OCI-LY3 (cell line): ENCODE measurements around the gene CEACAM1.

Experiments used
- EZH2phosphoT487 ChIP-seq: fragments of 200-600 bp; shearing (Covaris generic); IDR thresholded peaks from 2 replicates; pipeline ENCODE4 v1.6.1; 2018; ENCODE audit warnings: antibody characterized with exemption, mixed run types, low read depth
- TF ChIP-seq, protein P1 (sequence below): fragments of 200-600, 300-600 bp; sonication (generic); IDR thresholded peaks from 2 replicates; pipeline ENCODE4 v1.5.1; 2014; ENCODE audit warnings: antibody characterized with exemption, low read length, low read depth

- TF ChIP-seq, protein P1, sequence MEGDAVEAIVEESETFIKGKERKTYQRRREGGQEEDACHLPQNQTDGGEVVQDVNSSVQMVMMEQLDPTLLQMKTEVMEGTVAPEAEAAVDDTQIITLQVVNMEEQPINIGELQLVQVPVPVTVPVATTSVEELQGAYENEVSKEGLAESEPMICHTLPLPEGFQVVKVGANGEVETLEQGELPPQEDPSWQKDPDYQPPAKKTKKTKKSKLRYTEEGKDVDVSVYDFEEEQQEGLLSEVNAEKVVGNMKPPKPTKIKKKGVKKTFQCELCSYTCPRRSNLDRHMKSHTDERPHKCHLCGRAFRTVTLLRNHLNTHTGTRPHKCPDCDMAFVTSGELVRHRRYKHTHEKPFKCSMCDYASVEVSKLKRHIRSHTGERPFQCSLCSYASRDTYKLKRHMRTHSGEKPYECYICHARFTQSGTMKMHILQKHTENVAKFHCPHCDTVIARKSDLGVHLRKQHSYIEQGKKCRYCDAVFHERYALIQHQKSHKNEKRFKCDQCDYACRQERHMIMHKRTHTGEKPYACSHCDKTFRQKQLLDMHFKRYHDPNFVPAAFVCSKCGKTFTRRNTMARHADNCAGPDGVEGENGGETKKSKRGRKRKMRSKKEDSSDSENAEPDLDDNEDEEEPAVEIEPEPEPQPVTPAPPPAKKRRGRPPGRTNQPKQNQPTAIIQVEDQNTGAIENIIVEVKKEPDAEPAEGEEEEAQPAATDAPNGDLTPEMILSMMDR = no peak
- no peak for TF ChIP-seq EZH2phosphoT487
These were observed 16.1 kb downstream of the CEACAM1 start for GRCh38 chr19:42512130-42512636.
